PC-9 (cell line): ENCODE results near the gene CRLF3.

Source experiments
- EZH2 ChIP-seq: fragments of 200-600 bp; sonication (generic); IDR thresholded peaks from 2 replicates; pipeline ENCODE4 v1.8.0; 2017; ENCODE audit warnings: antibody characterized with exemption, low read depth
- TF ChIP-seq, protein P1 (sequence below): fragments of 200-600 bp; sonication (generic); conservative IDR thresholded peaks from 2 replicates; pipeline ENCODE4 v1.6.1; 2017; ENCODE audit warnings: mixed run types, antibody characterized with exemption, mild to moderate bottlenecking, moderate library complexity

DNA sequence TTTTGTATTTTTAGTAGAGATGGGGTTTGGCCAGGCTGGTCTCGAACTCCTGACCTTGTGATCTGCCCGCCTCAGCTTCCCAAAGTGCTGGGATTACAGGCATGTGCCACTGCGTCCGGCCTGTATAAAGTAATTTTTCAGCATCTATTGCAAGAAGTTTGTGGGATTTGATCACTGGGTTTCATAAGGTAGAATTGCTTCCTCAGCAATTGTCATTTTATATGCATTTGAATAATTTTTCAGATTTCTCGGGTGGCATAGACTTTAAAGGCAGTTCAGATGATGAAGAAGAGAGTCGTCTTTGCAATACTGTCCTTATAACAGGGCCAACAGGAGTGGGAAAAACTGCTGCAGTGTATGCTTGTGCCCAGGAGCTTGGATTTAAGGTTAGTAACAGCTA lies 44.5 kb upstream of the CRLF3 start:
- TF ChIP-seq, protein P1, sequence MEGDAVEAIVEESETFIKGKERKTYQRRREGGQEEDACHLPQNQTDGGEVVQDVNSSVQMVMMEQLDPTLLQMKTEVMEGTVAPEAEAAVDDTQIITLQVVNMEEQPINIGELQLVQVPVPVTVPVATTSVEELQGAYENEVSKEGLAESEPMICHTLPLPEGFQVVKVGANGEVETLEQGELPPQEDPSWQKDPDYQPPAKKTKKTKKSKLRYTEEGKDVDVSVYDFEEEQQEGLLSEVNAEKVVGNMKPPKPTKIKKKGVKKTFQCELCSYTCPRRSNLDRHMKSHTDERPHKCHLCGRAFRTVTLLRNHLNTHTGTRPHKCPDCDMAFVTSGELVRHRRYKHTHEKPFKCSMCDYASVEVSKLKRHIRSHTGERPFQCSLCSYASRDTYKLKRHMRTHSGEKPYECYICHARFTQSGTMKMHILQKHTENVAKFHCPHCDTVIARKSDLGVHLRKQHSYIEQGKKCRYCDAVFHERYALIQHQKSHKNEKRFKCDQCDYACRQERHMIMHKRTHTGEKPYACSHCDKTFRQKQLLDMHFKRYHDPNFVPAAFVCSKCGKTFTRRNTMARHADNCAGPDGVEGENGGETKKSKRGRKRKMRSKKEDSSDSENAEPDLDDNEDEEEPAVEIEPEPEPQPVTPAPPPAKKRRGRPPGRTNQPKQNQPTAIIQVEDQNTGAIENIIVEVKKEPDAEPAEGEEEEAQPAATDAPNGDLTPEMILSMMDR = no peak
- no peak for TF ChIP-seq EZH2
